Liver (tissue), 9 donors: ENCODE results near the gene TMEM9B. TPM values are rescaled to one million over a fixed set of nuclear protein-coding genes. Genes with fewer than 3 reads are reported as not detected.

Experiments
- DNase-seq: peaks from one replicate; pipeline ENCODE4 v3.0.0-alpha.2; 2017; ENCODE audit warnings: low spot score
- H3K27ac ChIP-seq, 2 donors: one replicate each; pipeline ENCODE4 v1.7.0; 2013; ENCODE audit warnings: inconsistent platforms in 2 of 2, low read length in 2 of 2, control low read depth in 1 of 2, low read depth in 1 of 2, mild to moderate bottlenecking in 1 of 2
- H3K27me3 ChIP-seq, 4 donors: one replicate each; pipeline versions ENCODE4 v1.6.1 to v1.7.0; 2013; ENCODE audit warnings: low read length in 3 of 4, inconsistent platforms in 1 of 4, mild to moderate bottlenecking in 1 of 4, moderate library complexity in 1 of 4; ENCODE audit not compliant: control insufficient read depth in 4 of 4, insufficient read depth in 4 of 4
- H3K36me3 ChIP-seq, 4 donors: one replicate each; pipeline versions ENCODE4 v1.6.1 to v1.7.0; 2013; ENCODE audit warnings: low read length in 3 of 4, mild to moderate bottlenecking in 3 of 4, low read depth in 1 of 4, moderate library complexity in 1 of 4; ENCODE audit not compliant: control insufficient read depth in 4 of 4, insufficient read depth in 3 of 4
- H3K4me1 ChIP-seq, 4 donors: one replicate each; pipeline versions ENCODE4 v1.6.1 to v1.7.0; 2013; ENCODE audit warnings: low read length in 3 of 4, mild to moderate bottlenecking in 3 of 4, moderate library complexity in 1 of 4; ENCODE audit not compliant: control insufficient read depth in 4 of 4, insufficient read depth in 4 of 4
- H3K4me3 ChIP-seq, 3 donors: one replicate each; pipeline versions ENCODE4 v1.6.1 to v1.7.0; 2013; ENCODE audit warnings: low read length in 3 of 3, control low read depth in 1 of 3, low read depth in 1 of 3, mild to moderate bottlenecking in 1 of 3
- H3K9ac ChIP-seq, 2 donors: one replicate each; pipeline ENCODE4 v1.7.0; 2013; ENCODE audit warnings: low read length in 2 of 2, mild to moderate bottlenecking in 2 of 2, moderate library complexity in 2 of 2, control low read depth in 1 of 2, low read depth in 1 of 2
- H3K9me3 ChIP-seq, 4 donors: one replicate each; pipeline versions ENCODE4 v1.6.1 to v1.7.0; 2013; ENCODE audit warnings: low read length in 3 of 4; ENCODE audit not compliant: control insufficient read depth in 4 of 4
- ATF3 ChIP-seq: IDR thresholded peaks from 2 replicates; pipeline ENCODE4 v1.6.1; 2016; ENCODE audit warnings: antibody characterized with exemption
- CTCF ChIP-seq: fragments of 150-350 bp; IDR thresholded peaks from 2 replicates; pipeline ENCODE4 v1.5.1; 2017; ENCODE audit warnings: improper control_type of control experiment, low read depth, low read length; ENCODE audit not compliant: missing input control
- EGR1 ChIP-seq, 2 donors: IDR thresholded peaks; 2 replicates each; pipeline ENCODE4 v1.6.1; 2016 to 2018; ENCODE audit warnings: antibody characterized with exemption in 2 of 2, low read depth in 2 of 2
- FOXA1 ChIP-seq: IDR thresholded peaks from 2 replicates; pipeline ENCODE4 v1.6.1; 2016; ENCODE audit warnings: antibody characterized with exemption
- FOXA2 ChIP-seq: IDR thresholded peaks from 2 replicates; pipeline ENCODE4 v1.6.1; 2016; ENCODE audit warnings: antibody characterized with exemption
- GABPA ChIP-seq, 2 donors: IDR thresholded peaks in 1 of 2; conservative IDR thresholded peaks in 1 of 2; 2 replicates each; pipeline ENCODE4 v1.6.1; 2016; ENCODE audit warnings: antibody characterized with exemption in 2 of 2, mild to moderate bottlenecking in 1 of 2, moderate library complexity in 1 of 2
- HNF4A ChIP-seq, 2 donors: conservative IDR thresholded peaks; 2 replicates each; pipeline ENCODE4 v1.6.1; 2016; ENCODE audit warnings: antibody characterized with exemption in 2 of 2, mild to moderate bottlenecking in 2 of 2
- HNF4G ChIP-seq: IDR thresholded peaks from 2 replicates; pipeline ENCODE4 v1.6.1; 2016; ENCODE audit warnings: antibody characterized with exemption
- JUND ChIP-seq, 2 donors: IDR thresholded peaks; 2 replicates each; pipeline ENCODE4 v1.6.1; 2016; ENCODE audit warnings: antibody characterized with exemption in 2 of 2
- MAX ChIP-seq: IDR thresholded peaks from 2 replicates; pipeline ENCODE4 v1.6.1; 2016; ENCODE audit warnings: antibody characterized with exemption
- NR2F2 ChIP-seq: IDR thresholded peaks from 2 replicates; pipeline ENCODE4 v1.6.1; 2016; ENCODE audit warnings: antibody characterized with exemption
- RAD21 ChIP-seq, 2 donors: IDR thresholded peaks; 2 replicates each; pipeline ENCODE4 v1.6.1; 2016; ENCODE audit warnings: antibody characterized with exemption in 2 of 2, mild to moderate bottlenecking in 2 of 2
- RXRA ChIP-seq, 2 donors: IDR thresholded peaks; 2 replicates each; pipeline ENCODE4 v1.6.1; 2017 to 2018; ENCODE audit warnings: antibody characterized with exemption in 2 of 2, mild to moderate bottlenecking in 1 of 2
- SP1 ChIP-seq: IDR thresholded peaks from 2 replicates; pipeline ENCODE4 v1.6.1; 2018; ENCODE audit warnings: antibody characterized with exemption, mild to moderate bottlenecking
- TAF1 ChIP-seq: conservative IDR thresholded peaks from 2 replicates; pipeline ENCODE4 v1.6.1; 2016; ENCODE audit warnings: antibody characterized with exemption, mild to moderate bottlenecking
- YY1 ChIP-seq: IDR thresholded peaks from 2 replicates; pipeline ENCODE4 v1.6.1; 2016; ENCODE audit warnings: antibody characterized with exemption, mild to moderate bottlenecking
- ZBTB33 ChIP-seq: IDR thresholded peaks from 2 replicates; pipeline ENCODE4 v1.6.1; 2016; ENCODE audit warnings: antibody characterized with exemption
- WGBS: extraction: QIAGEN DNeasy Blood & Tissue Kit; methylation state at CpG from one replicate; pipeline ENCODE4 v1.1.7; 2013; 5-methylcytosine and 5-hydroxymethylcytosine counted together
- polyA plus RNA-seq, 2 donors: library from polyadenylated mRNA; stranded (reverse) in 1 of 2; unstranded in 1 of 2; fragments of 200-250 nt in 1 of 2; fragments of >200 nt in 1 of 2; fragmentation: Nextera tagmentation in 1 of 2; extraction: Ambion mirVana in 1 of 2; gene quantifications; one replicate each; pipeline versions ENCODE4 v1.2.1 to v1.2.3, GENCODE V29; 2013 to 2015
- total RNA-seq, 2 donors: library from RNA; depleted of rRNA; stranded (reverse); fragments of >200 nt; gene quantifications; one replicate each; pipeline ENCODE4 v1.2.3, GENCODE V29; 2014
- donor health status: healthy.
- donor health status: healthy.
- donor health status: healthy.
- donor health status: healthy.
- donor health status: healthy.

Gene TMEM9B
- total and polyA plus RNA-seq, 4 donors = 17.0 to 23.9 (median 19.5) TPM

- H3K9me3 ChIP-seq = no peaks in the 10 kb centered on the region
- 91% methylated on average over 5 of the region's 5 CpGs for WGBS
- H3K27ac ChIP-seq = no peak overlapping the region
- no peak overlapping the region for H3K4me3 ChIP-seq
- no peak for DNase-seq
- no peak overlapping the region for H3K9ac ChIP-seq
- no peaks in the 10 kb centered on the region for H3K4me1 ChIP-seq
- TF ChIP-seq EGR1 (IDR thresholded peaks at IDR 0.05; ENCODE audit: low read depth in 2 of 2) (no peak), YY1 (no peak), HNF4G (no peak), JUND (IDR thresholded peaks at IDR 0.05) (no peak), MAX (no peak), CTCF (no peak), RXRA (IDR thresholded peaks at IDR 0.05) (no peak), ATF3 (no peak), NR2F2 (no peak), FOXA2 (no peak), HNF4A (conservative IDR thresholded peaks at IDR 0.05) (no peak), ZBTB33 (no peak), GABPA (IDR thresholded peaks at IDR 0.05 in 1 of 2, conservative IDR thresholded peaks at IDR 0.05 in 1 of 2) (no peak), TAF1 (no peak), RAD21 (IDR thresholded peaks at IDR 0.05) (no peak)
- H3K27me3 ChIP-seq = no peaks in the 10 kb centered on the region
- peaks cover 1 to 40% (median 18%) of the 10 kb centered on the region in 4 donors for H3K36me3 ChIP-seq
These were observed 41.6 kb downstream of the TMEM9B start for GRCh38 chr11:8922691-8923090.

- H3K9ac ChIP-seq = no peak overlapping the region
- no peak overlapping the region for H3K4me3 ChIP-seq
- peaks cover 3 to 43% (median 20%) of the 10 kb centered on the region in 4 donors for H3K36me3 ChIP-seq
- no peak for DNase-seq
- TF ChIP-seq MAX (no peak), EGR1 (IDR thresholded peaks at IDR 0.05; ENCODE audit: low read depth in 2 of 2) (no peak), RXRA (IDR thresholded peaks at IDR 0.05) (no peak), SP1 (no peak), GABPA (IDR thresholded peaks at IDR 0.05 in 1 of 2, conservative IDR thresholded peaks at IDR 0.05 in 1 of 2) (no peak), NR2F2 (no peak), ATF3 (no peak), YY1 (no peak), HNF4A (conservative IDR thresholded peaks at IDR 0.05) (no peak), CTCF (no peak), HNF4G (no peak), FOXA2 (no peak), FOXA1 (no peak)
- WGBS = 86% methylated on average over 5 of the region's 5 CpGs
- H3K4me1 ChIP-seq = peaks cover 0 to 8% (median 5%) of the 10 kb centered on the region in 4 donors
- H3K27me3 ChIP-seq = no peaks in the 10 kb centered on the region
- H3K27ac ChIP-seq = no peak overlapping the region
- H3K9me3 ChIP-seq = no peaks in the 10 kb centered on the region
These were observed 47.0 kb downstream of the TMEM9B start for GRCh38 chr11:8917157-8917825.
